Measurements from ENCODE around the gene CAPG. TPM values are rescaled to one million over a fixed set of nuclear protein-coding genes. Genes with fewer than 3 reads are reported as not detected.

CAPG gene
- polyA plus RNA-seq, 2 of the 4 experiments (the other 2 are of a cell fraction) = 57.5 to 81.0 TPM

DNA sequence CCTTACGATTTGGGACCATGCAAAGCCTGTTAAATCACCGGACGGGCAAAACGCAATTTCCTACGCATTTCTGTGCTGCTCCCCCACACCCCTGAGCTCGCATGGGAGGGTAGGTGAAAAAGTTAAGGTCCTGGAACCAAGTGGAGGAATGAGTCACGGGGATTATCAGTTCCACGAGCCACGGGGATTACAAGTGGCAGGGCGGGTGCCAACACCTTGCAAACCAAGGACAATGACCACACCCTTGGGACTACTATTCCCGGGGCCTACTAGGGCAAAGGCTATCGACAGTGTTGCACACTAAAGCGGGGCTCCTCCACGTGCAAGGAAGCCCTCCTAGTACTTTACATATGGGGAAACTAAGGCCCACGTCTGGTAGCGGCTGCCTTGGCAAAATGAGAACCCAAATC, 56.3 kb downstream of the CAPG start:
- ATAC-seq = peak; percentile 59 to 66
- H3K27ac ChIP-seq = peak overlapping the region; percentile 85 to 91
- peak overlapping the region; percentile 73 for H3K4me2 ChIP-seq
- H3K4me1 ChIP-seq = peaks cover 15% of the 10 kb centered on the region
- ChIA-PET CTCF (interaction anchor here (0.6 to 2.2 kb wide), 7 partner anchors 8 to 185 kb away, joined by 3 to 11 read pairs (median 5); partner anchors contain the start of genes MAT2A, SH2D6 and TGOLN2), POLR2A (interaction anchor here (0.9 to 2.4 kb wide), 10 partner anchors 9 to 186 kb away, joined by 3 to 31 read pairs (median 4); partner anchors contain the start of genes MAT2A and TGOLN2)
- peak overlapping the region; percentile 83 for H3K4me3 ChIP-seq
- 1% methylated on average over 16 of the region's 16 CpGs for WGBS (ENCODE audit: missing lambda C conversion rate)
- FAIRE-seq = no peak
- DNase-seq (ENCODE audit: low read depth in 1 of 2, low spot score in 1 of 2) = peak; percentile 39 to 69
- no peaks in the 10 kb centered on the region for H3K9me3 ChIP-seq
- no peak for TF ChIP-seq FOSL2 (IDR thresholded peaks at IDR 0.05)
- peak; percentile 32; the same call in 1 of the 2 replicates for TF ChIP-seq FOSL2 (CRISPR knock-in tag; IDR thresholded peaks at IDR 0.05)
- no peak for TF ChIP-seq FOXS1 (CRISPR knock-in tag; IDR thresholded peaks at IDR 0.05)
- TF ChIP-seq, protein P1, sequence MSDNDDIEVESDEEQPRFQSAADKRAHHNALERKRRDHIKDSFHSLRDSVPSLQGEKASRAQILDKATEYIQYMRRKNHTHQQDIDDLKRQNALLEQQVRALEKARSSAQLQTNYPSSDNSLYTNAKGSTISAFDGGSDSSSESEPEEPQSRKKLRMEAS (IDR thresholded peaks at IDR 0.05) = peak; percentile 5; the same call in 1 of the 2 replicates

DNA sequence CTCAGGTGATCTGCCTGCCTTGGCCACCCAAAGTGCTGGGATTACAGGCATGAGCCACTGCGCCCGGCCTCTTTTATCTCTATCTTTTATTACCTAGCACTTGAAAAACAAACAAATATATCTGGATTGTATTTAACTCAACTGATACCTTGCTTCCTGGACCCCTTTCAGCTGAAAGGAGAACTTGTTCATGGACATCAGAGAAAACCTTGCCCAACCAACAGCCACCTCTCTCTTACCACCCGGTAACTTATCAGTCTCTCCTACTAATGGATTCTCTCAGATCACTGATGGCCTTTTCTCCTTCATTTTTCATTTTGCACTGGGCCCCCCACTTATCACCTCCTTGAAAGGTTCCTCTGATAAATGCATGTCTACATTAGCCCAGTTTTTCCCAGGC, 62.6 kb downstream of the CAPG start:
- TF ChIP-seq NR3C1 (IDR thresholded peaks at IDR 0.05) (no peak), SREBF2 (IDR thresholded peaks at IDR 0.05) (no peak), ZFP36 (IDR thresholded peaks at IDR 0.05; ENCODE audit: borderline replicate concordance, partially characterized antibody) (no peak), RARB (CRISPR knock-in tag; IDR thresholded peaks at IDR 0.05) (no peak)
- DNase-seq (ENCODE audit: low read depth in 1 of 2, low spot score in 1 of 2) = no peak
- H3K4me2 ChIP-seq = no peak overlapping the region
- WGBS (ENCODE audit: missing lambda C conversion rate) = over 99% methylated on average over 3 of the region's 3 CpGs
- H3K9me3 ChIP-seq = no peaks in the 10 kb centered on the region
- ChIA-PET CTCF (interaction anchor here (1.8 to 2.7 kb wide), 2 partner anchors 10 to 204 kb away, joined by 7 to 12 read pairs; no protein-coding TSS in a partner anchor), POLR2A (interaction anchor here (1.2 kb wide), 1 partner anchor 20 kb away, joined by 4 read pairs; the partner anchor contains the start of gene TGOLN2)
- no peak for ATAC-seq
- no peak for FAIRE-seq
- no peak overlapping the region for H3K4me3 ChIP-seq
- no peak overlapping the region for H3K27ac ChIP-seq
- H3K4me1 ChIP-seq = peaks cover 1% of the 10 kb centered on the region

Small RNAs within 50 kb of the gene (small RNA-seq; reads per million reads assigned to genes)
- gene AC062037.1 (0 reads per million in 6 experiments), gene AC062037.2 (0 reads per million in 6 experiments), gene RF00019 (0 reads per million in 6 experiments), gene RN7SL113P (0 reads per million in 6 experiments), gene RN7SL251P (0 reads per million in 6 experiments)

Other genes starting within 250 kb of the CAPG start
- 159 and 177 TPM in 2 replicates for gene TGOLN2, start 82.4 kb downstream of the CAPG start, polyA plus RNA-seq (2011; rRNA removed)
- gene TGOLN2, start 82.4 kb downstream of the CAPG start, polyA plus RNA-seq (2017; fragmentation: RNase III; extraction: RNeasy Plus Mini Kit Qiagen cat#74134 plus additional on column Dnase treatment) = 97.1 to 98.9 TPM (median 98.3 TPM) in 3 replicates
- gene RETSAT, start 55.8 kb downstream of the CAPG start, polyA plus RNA-seq (2011; rRNA removed) = 51.6 and 52.3 TPM in 2 replicates
- gene RETSAT, start 55.8 kb downstream of the CAPG start, polyA plus RNA-seq (2017; fragmentation: RNase III; extraction: RNeasy Plus Mini Kit Qiagen cat#74134 plus additional on column Dnase treatment) = 40.8 to 43.3 TPM (median 42.3 TPM) in 3 replicates
- 29.9 and 31.9 TPM in 2 replicates for gene ELMOD3, start 55.6 kb downstream of the CAPG start, polyA plus RNA-seq (2011; rRNA removed)
- gene ELMOD3, start 55.6 kb downstream of the CAPG start, polyA plus RNA-seq (2017; fragmentation: RNase III; extraction: RNeasy Plus Mini Kit Qiagen cat#74134 plus additional on column Dnase treatment) = 14.6 to 17.8 TPM (median 15.3 TPM) in 3 replicates
- gene SH2D6, start 8.3 kb upstream of the CAPG start, polyA plus RNA-seq (2011; rRNA removed) = 1.3 and 1.8 TPM in 2 replicates
- 1.4 to 1.5 TPM (median 1.4 TPM) in 3 replicates for gene SH2D6, start 8.3 kb upstream of the CAPG start, polyA plus RNA-seq (2017; fragmentation: RNase III; extraction: RNeasy Plus Mini Kit Qiagen cat#74134 plus additional on column Dnase treatment)
- 1,024 and 1,329 TPM in 2 replicates for gene MAT2A, start 128.8 kb upstream of the CAPG start, polyA plus RNA-seq (2011; rRNA removed)
- gene MAT2A, start 128.8 kb upstream of the CAPG start, polyA plus RNA-seq (2017; fragmentation: RNase III; extraction: RNeasy Plus Mini Kit Qiagen cat#74134 plus additional on column Dnase treatment) = 370 to 430 TPM (median 400 TPM) in 3 replicates
- 39.0 and 49.6 TPM in 2 replicates for gene GGCX, start 151.1 kb upstream of the CAPG start, polyA plus RNA-seq (2011; rRNA removed)
- gene GGCX, start 151.1 kb upstream of the CAPG start, polyA plus RNA-seq (2017; fragmentation: RNase III; extraction: RNeasy Plus Mini Kit Qiagen cat#74134 plus additional on column Dnase treatment) = 48.7 to 58.5 TPM (median 55.1 TPM) in 3 replicates
- 38.3 and 41.1 TPM in 2 replicates for gene VAMP8, start 167.2 kb upstream of the CAPG start, polyA plus RNA-seq (2011; rRNA removed)
- 17.7 to 22.4 TPM (median 18.5 TPM) in 3 replicates for gene VAMP8, start 167.2 kb upstream of the CAPG start, polyA plus RNA-seq (2017; fragmentation: RNase III; extraction: RNeasy Plus Mini Kit Qiagen cat#74134 plus additional on column Dnase treatment)
- gene VAMP5, start 174.1 kb upstream of the CAPG start, polyA plus RNA-seq (2011; rRNA removed) = 0.16 and 0.67 TPM in 2 replicates
- gene VAMP5, start 174.1 kb upstream of the CAPG start, polyA plus RNA-seq (2017; fragmentation: RNase III; extraction: RNeasy Plus Mini Kit Qiagen cat#74134 plus additional on column Dnase treatment) = not detected in 3 replicates
- gene RNF181, start 185.4 kb upstream of the CAPG start, polyA plus RNA-seq (2011; rRNA removed) = 287 and 366 TPM in 2 replicates
- gene RNF181, start 185.4 kb upstream of the CAPG start, polyA plus RNA-seq (2017; fragmentation: RNase III; extraction: RNeasy Plus Mini Kit Qiagen cat#74134 plus additional on column Dnase treatment) = 182 to 199 TPM (median 189 TPM) in 3 replicates
- 8.5 and 14.0 TPM in 2 replicates for gene TMEM150A, start 192.3 kb upstream of the CAPG start, polyA plus RNA-seq (2011; rRNA removed)
- 8.0 to 10.9 TPM (median 10.6 TPM) in 3 replicates for gene TMEM150A, start 192.3 kb upstream of the CAPG start, polyA plus RNA-seq (2017; fragmentation: RNase III; extraction: RNeasy Plus Mini Kit Qiagen cat#74134 plus additional on column Dnase treatment)
- 48.3 and 57.4 TPM in 2 replicates for gene C2orf68, start 201.7 kb upstream of the CAPG start, polyA plus RNA-seq (2011; rRNA removed)
- 22.8 to 26.1 TPM (median 25.9 TPM) in 3 replicates for gene C2orf68, start 201.7 kb upstream of the CAPG start, polyA plus RNA-seq (2017; fragmentation: RNase III; extraction: RNeasy Plus Mini Kit Qiagen cat#74134 plus additional on column Dnase treatment)
- gene USP39, start 205.8 kb upstream of the CAPG start, polyA plus RNA-seq (2011; rRNA removed) = 90.4 and 103 TPM in 2 replicates
- 78.7 to 91.0 TPM (median 82.8 TPM) in 3 replicates for gene USP39, start 205.8 kb upstream of the CAPG start, polyA plus RNA-seq (2017; fragmentation: RNase III; extraction: RNeasy Plus Mini Kit Qiagen cat#74134 plus additional on column Dnase treatment)